ENCODE results near the gene TMEM97. TPM values are rescaled to one million over a fixed set of nuclear protein-coding genes. Genes with fewer than 3 reads are reported as not detected.

TMEM97 gene
- total and polyA plus RNA-seq, 2 experiments from 2014 or later = 101 to 216 TPM

DNA sequence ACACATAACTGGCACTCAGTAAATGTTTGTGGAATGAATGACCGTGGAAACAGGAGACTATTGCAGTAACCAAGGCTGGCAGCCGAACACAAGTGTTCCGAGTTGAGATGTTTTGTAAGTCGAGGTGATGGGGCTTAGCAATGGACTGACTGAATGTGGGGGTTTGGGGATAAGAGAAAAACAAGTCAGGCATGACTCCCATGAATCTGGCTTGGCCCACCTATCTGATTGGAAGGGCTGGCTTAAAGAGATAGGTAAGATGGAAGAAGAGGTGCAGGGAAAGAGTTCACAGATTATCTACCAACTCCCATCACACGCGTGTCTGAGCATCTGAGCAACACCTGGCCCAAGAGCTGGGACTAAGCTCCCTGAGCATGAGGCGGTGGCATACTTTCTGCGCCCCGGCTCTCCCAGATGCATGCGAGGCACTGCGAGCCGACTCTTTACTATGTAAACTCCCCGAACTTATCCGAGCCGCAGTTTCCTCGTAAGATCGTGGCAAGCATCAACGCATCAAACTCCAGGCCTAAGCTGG, 15.7 kb downstream of the TMEM97 start (continued):
- TF ChIP-seq, protein P1, sequence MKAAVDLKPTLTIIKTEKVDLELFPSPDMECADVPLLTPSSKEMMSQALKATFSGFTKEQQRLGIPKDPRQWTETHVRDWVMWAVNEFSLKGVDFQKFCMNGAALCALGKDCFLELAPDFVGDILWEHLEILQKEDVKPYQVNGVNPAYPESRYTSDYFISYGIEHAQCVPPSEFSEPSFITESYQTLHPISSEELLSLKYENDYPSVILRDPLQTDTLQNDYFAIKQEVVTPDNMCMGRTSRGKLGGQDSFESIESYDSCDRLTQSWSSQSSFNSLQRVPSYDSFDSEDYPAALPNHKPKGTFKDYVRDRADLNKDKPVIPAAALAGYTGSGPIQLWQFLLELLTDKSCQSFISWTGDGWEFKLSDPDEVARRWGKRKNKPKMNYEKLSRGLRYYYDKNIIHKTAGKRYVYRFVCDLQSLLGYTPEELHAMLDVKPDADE (IDR thresholded peaks at IDR 0.05) = no peak
- TF ChIP-seq CREB1 (CRISPR knock-in tag; IDR thresholded peaks at IDR 0.05; ENCODE audit: low read depth) (no peak), STAT1 (IDR thresholded peaks at IDR 0.05; ENCODE audit: unreplicated experiment) (no peak), NANOG (IDR thresholded peaks at IDR 0.05; ENCODE audit: borderline replicate concordance) (no peak), ZNF331 (CRISPR knock-in tag; IDR thresholded peaks at IDR 0.05; ENCODE audit: low read depth) (no peak), EZH2 (IDR thresholded peaks at IDR 0.05; ENCODE audit: low read depth, unreplicated experiment) (no peak), ZNF114 (CRISPR knock-in tag; IDR thresholded peaks at IDR 0.05) (no peak), JUNB (IDR thresholded peaks at IDR 0.05; ENCODE audit: unreplicated experiment) (no peak), EZH2phosphoT487 (IDR thresholded peaks at IDR 0.05; ENCODE audit: unreplicated experiment) (no peak), POLR2AphosphoS5 (IDR thresholded peaks at IDR 0.05; ENCODE audit: low read depth) (no peak)
- TF ChIP-seq, protein P2, sequence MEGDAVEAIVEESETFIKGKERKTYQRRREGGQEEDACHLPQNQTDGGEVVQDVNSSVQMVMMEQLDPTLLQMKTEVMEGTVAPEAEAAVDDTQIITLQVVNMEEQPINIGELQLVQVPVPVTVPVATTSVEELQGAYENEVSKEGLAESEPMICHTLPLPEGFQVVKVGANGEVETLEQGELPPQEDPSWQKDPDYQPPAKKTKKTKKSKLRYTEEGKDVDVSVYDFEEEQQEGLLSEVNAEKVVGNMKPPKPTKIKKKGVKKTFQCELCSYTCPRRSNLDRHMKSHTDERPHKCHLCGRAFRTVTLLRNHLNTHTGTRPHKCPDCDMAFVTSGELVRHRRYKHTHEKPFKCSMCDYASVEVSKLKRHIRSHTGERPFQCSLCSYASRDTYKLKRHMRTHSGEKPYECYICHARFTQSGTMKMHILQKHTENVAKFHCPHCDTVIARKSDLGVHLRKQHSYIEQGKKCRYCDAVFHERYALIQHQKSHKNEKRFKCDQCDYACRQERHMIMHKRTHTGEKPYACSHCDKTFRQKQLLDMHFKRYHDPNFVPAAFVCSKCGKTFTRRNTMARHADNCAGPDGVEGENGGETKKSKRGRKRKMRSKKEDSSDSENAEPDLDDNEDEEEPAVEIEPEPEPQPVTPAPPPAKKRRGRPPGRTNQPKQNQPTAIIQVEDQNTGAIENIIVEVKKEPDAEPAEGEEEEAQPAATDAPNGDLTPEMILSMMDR (conservative IDR thresholded peaks at IDR 0.05; ENCODE audit: low read depth in 2 of 2) = no peak

DNA sequence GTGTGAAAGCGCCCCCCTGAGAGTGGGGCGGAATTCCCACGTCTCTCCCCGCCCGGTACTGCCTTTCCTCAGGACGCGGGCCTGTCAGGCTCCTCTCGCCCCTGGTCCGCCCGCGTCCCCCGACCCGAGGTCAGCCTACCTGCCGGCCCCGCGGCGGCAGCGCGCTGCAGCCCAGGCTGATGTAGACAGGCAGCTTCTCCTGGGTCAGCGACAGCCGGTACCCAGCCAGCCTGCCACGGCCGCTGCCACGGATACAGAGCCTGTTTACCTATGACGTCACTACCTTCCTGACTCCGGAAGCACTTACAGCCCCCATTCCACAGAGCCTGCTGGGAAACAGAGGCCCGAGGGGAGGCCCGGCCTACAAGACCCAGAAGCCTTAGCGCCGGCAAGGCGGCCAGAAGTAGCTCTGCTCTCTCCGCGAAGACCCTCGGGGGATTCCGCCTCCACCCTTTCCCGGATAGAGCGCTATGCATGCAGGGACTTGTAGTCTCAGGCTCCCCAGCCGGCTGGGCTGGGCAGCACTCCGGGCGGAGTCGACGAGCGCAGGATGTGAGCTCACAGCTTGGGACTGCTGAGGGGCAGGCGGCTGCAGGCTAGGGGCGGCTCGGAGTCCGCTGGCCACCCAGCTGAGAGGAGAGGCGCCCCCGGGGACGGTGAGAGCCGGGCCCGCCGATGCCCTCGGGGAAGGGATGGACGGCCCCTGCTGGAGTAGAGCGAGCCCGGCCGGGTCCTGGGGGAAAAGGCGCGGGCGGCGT, 16.4 kb downstream of the TMEM97 start, which contains the start of the genes IFT20 and TNFAIP1:
IFT20 (minus strand) TSS at position 272 of the 758 bp plus-strand sequence. CDS start 3,487 bp downstream, outside the sequence.
TNFAIP1 (plus strand) TSS at position 561 of the 758 bp plus-strand sequence. CDS start 3,761 bp downstream, outside the sequence.
- Histone ChIP-seq H3K9me2 (ENCODE audit: insufficient read depth) (no peaks in the 10 kb centered on the region), H3K4me1 (ENCODE audit: insufficient read depth) (peaks cover 11% of the 10 kb centered on the region), H3K4me2 (peak within 1 kb of the TSS; percentile 86), H3K79me2 (replicated peaks; ENCODE audit: insufficient read depth) (peaks cover 22% of the 10 kb centered on the region), H3K27ac (ENCODE audit: low read depth) (peak within 1 kb of the TSS; percentile 51; the same call in 1 of the 2 replicates), H4K20me1 (replicated peaks; ENCODE audit: insufficient read depth) (peaks cover 5% of the 10 kb centered on the region; the same call in 1 of the 2 replicates), H3F3A (replicated peaks; ENCODE audit: low read depth) (no peaks in the 10 kb centered on the region), H3K4me3 (peak within 1 kb of the TSS; percentile 80), H2AFZ (peak within 1 kb of the TSS; percentile 48), H3K27me3 (ENCODE audit: insufficient read depth) (no peaks in the 10 kb centered on the region), H3K36me3 (ENCODE audit: insufficient read depth) (no peaks in the 10 kb centered on the region)
- peak within 1 kb of the TSS; percentile 98 for H3K4me3 Mint-ChIP-seq
- H3K9me3 Mint-ChIP-seq = no peaks in the 10 kb centered on the region
- H3K4me1 Mint-ChIP-seq = peaks cover 24% of the 10 kb centered on the region
- H3K36me3 Mint-ChIP-seq (ENCODE audit: low read depth) = peaks cover under 1% of the 10 kb centered on the region; the same call in 1 of the 3 replicates
- peaks cover 15% of the 10 kb centered on the region for H3K27me3 Mint-ChIP-seq (ENCODE audit: insufficient read depth, low read depth, poor library complexity)
- DNase-seq (ENCODE audit: low spot score) (peak; percentile 100), ATAC-seq (peak; percentile 93)
- TF ChIP-seq POLR2AphosphoS5 (IDR thresholded peaks at IDR 0.05; ENCODE audit: low read depth) (peak; percentile 82), ZNF114 (CRISPR knock-in tag; IDR thresholded peaks at IDR 0.05) (no peak), CREB1 (CRISPR knock-in tag; IDR thresholded peaks at IDR 0.05; ENCODE audit: low read depth) (peak; percentile 99), NANOG (IDR thresholded peaks at IDR 0.05; ENCODE audit: borderline replicate concordance) (no peak)
- TF ChIP-seq, protein P1 (IDR thresholded peaks at IDR 0.05) = peak; percentile 99
- H3K27ac Mint-ChIP-seq = peak within 1 kb of the TSS; percentile 97

All from GM23338 (cell line).